ENCODE measurements around the gene MRNIP. TPM values are rescaled to one million over a fixed set of nuclear protein-coding genes. Genes with fewer than 3 reads are reported as not detected.
"Not testable (repeated sequence)": the region's sequence is repeated elsewhere in the genome, so short reads cannot be mapped to it uniquely, and the experiment has no call there.

Gene MRNIP
- total RNA-seq, 1 donor from 2014 or later: 60.2 TPM

DNA sequence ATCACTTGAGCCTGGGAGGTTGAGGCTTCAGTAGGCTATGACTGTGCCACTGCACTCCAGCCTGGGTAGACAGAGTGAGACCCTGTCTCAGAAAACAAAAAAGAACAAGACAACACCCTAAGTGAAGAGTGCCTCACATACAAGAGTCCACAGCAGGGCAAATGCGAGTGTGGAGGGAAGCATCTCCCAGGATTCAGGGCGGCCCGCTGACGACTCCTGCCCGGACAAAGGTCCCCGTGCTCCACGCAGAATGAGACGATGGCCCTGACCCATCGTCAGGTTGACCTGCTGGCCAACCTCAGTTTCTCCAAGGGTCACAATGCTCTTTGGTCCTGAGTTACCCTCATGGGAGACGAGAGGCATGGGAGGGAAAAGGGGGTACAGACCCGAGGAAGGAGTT, 18.3 kb downstream of the MRNIP start:
- H3K4me3 Mint-ChIP-seq (ENCODE audit: unreplicated experiment): no peak overlapping the region
- DNase-seq: no peak
- peaks cover 6% of the 10 kb centered on the region for H3K27me3 Mint-ChIP-seq (ENCODE audit: unreplicated experiment)
- no peaks in the 10 kb centered on the region for H3K4me1 Mint-ChIP-seq (ENCODE audit: low read depth, unreplicated experiment)
- peaks cover 37% of the 10 kb centered on the region for H3K36me3 Mint-ChIP-seq (ENCODE audit: unreplicated experiment)
- H3K27ac Mint-ChIP-seq (ENCODE audit: unreplicated experiment): no peak overlapping the region
- H3K9me3 Mint-ChIP-seq (ENCODE audit: unreplicated experiment): peaks cover 9% of the 10 kb centered on the region
- TF ChIP-seq, protein P1, sequence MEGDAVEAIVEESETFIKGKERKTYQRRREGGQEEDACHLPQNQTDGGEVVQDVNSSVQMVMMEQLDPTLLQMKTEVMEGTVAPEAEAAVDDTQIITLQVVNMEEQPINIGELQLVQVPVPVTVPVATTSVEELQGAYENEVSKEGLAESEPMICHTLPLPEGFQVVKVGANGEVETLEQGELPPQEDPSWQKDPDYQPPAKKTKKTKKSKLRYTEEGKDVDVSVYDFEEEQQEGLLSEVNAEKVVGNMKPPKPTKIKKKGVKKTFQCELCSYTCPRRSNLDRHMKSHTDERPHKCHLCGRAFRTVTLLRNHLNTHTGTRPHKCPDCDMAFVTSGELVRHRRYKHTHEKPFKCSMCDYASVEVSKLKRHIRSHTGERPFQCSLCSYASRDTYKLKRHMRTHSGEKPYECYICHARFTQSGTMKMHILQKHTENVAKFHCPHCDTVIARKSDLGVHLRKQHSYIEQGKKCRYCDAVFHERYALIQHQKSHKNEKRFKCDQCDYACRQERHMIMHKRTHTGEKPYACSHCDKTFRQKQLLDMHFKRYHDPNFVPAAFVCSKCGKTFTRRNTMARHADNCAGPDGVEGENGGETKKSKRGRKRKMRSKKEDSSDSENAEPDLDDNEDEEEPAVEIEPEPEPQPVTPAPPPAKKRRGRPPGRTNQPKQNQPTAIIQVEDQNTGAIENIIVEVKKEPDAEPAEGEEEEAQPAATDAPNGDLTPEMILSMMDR (IDR thresholded peaks at IDR 0.05; ENCODE audit: partially characterized antibody, unreplicated experiment): no peak

DNA sequence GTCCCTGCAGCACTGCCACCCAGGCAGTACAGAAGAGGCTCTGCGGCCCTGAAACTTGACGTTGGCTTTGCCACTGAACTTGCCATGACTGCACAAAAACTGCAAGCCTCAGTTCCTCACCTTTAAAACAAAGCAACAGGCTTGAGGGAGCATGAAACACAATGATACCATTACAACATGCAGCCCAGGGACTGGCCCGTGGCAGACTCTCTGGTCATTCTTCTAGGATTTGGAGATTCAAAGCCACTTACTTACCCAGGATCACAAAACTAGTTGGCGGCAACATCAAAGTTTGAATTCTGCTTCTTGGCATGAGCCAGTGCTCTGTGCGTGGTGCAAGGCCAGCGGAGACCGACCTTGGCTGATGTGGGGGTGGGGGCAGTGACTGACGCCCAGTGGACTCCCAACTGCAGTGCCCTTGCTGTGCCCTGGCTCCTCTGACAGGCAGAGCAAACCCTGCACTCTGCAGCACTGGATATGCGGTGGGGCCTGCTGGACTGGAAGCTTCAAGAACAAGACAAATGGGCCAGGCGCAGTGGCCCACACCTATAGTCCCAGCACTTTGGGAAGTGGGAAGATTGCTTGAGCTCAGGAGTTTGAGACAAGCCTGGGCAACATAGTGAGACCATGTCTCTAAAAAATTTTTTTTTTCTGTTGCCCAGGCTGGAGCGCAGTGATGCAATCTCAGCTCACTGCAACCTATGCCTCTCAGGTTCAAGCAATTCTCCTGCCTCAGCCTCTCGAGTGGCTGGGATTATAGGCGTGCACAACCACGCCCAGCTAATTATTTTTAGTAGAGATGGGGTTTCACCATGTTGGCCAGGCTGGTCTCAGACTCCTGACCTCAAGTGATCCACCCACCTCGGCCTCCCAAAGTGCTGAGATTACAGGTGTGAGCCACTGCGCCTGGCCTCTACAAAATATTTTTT, 19.0 kb downstream of the MRNIP start:
- no peak overlapping the region for H3K4me3 Mint-ChIP-seq (ENCODE audit: unreplicated experiment)
- no peak for DNase-seq
- TF ChIP-seq, protein P1 (IDR thresholded peaks at IDR 0.05; ENCODE audit: partially characterized antibody, unreplicated experiment): no peak
- peaks cover 6% of the 10 kb centered on the region for H3K27me3 Mint-ChIP-seq (ENCODE audit: unreplicated experiment)
- no peak overlapping the region for H3K27ac Mint-ChIP-seq (ENCODE audit: unreplicated experiment)
- peaks cover 6% of the 10 kb centered on the region for H3K9me3 Mint-ChIP-seq (ENCODE audit: unreplicated experiment)
- peaks cover 33% of the 10 kb centered on the region for H3K36me3 Mint-ChIP-seq (ENCODE audit: unreplicated experiment)
- H3K4me1 Mint-ChIP-seq (ENCODE audit: low read depth, unreplicated experiment): no peaks in the 10 kb centered on the region

DNA sequence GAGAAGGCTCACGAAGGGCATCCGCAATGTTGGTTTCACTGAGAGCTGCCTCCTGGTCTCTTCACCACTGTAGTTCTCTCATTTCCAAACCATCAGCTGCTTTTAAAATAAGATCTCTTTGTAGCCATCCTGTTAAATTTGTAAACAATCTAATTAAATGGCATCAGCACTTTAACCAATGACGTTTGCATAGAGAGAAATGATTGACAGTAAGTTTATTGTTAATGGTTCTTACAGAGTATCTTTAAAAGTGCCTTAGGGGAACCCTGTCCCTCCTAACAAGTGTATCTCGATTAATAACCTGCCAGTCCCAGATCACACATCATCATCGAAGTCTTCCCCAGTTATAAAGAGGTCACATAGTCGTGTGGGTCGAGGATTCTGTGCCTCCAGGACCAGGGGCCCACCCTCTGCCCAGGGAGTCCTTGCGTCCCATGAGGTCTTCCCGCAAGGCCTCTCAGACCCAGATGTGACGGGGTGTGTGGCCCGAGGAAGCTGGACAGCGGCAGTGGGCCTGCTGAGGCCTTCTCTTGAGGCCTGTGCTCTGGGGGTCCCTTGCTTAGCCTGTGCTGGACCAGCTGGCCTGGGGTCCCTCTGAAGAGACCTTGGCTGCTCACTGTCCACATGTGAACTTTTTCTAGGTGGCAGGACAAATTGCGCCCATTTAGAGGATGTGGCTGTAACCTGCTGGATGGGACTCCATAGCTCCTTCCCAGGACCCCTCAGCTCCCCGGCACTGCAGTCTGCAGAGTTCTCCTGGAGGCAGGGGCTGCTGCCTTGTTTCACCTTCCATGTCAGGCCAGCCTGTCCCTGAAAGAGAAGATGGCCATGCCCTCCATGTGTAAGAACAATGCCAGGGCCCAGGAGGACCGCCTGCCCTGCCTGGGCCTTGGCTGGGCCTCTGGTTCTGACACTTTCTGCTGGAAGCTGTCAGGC, 21.3 kb downstream of the MRNIP start:
- peaks cover 33% of the 10 kb centered on the region for H3K36me3 Mint-ChIP-seq (ENCODE audit: unreplicated experiment)
- H3K4me3 Mint-ChIP-seq (ENCODE audit: unreplicated experiment): no peak overlapping the region
- H3K4me1 Mint-ChIP-seq (ENCODE audit: low read depth, unreplicated experiment): no peaks in the 10 kb centered on the region
- TF ChIP-seq, protein P1 (IDR thresholded peaks at IDR 0.05; ENCODE audit: partially characterized antibody, unreplicated experiment): no peak
- H3K27me3 Mint-ChIP-seq (ENCODE audit: unreplicated experiment): peaks cover 4% of the 10 kb centered on the region
- peaks cover 7% of the 10 kb centered on the region for H3K9me3 Mint-ChIP-seq (ENCODE audit: unreplicated experiment)
- no peak overlapping the region for H3K27ac Mint-ChIP-seq (ENCODE audit: unreplicated experiment)
- DNase-seq: no peak

DNA sequence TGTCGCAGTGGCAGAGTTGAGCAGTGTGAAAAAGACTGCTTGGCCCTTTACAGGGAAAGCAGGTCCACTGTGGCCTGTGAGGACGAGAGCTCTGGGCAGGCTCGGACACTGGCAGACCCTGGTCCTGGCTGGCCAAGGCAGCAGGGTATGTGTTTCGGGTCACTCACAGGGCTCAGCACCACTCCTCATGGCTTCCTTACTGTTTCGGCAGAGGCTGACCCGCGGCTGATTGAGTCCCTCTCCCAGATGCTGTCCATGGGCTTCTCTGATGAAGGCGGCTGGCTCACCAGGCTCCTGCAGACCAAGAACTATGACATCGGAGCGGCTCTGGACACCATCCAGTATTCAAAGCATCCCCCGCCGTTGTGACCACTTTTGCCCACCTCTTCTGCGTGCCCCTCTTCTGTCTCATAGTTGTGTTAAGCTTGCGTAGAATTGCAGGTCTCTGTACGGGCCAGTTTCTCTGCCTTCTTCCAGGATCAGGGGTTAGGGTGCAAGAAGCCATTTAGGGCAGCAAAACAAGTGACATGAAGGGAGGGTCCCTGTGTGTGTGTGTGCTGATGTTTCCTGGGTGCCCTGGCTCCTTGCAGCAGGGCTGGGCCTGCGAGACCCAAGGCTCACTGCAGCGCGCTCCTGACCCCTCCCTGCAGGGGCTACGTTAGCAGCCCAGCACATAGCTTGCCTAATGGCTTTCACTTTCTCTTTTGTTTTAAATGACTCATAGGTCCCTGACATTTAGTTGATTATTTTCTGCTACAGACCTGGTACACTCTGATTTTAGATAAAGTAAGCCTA, 22.2 kb downstream of the MRNIP start:
- H3K4me3 Mint-ChIP-seq (ENCODE audit: unreplicated experiment): no peak overlapping the region
- peaks cover 31% of the 10 kb centered on the region for H3K36me3 Mint-ChIP-seq (ENCODE audit: unreplicated experiment)
- H3K27me3 Mint-ChIP-seq (ENCODE audit: unreplicated experiment): peaks cover 6% of the 10 kb centered on the region
- no peak overlapping the region for H3K27ac Mint-ChIP-seq (ENCODE audit: unreplicated experiment)
- no peak for DNase-seq
- H3K9me3 Mint-ChIP-seq (ENCODE audit: unreplicated experiment): peaks cover 8% of the 10 kb centered on the region
- H3K4me1 Mint-ChIP-seq (ENCODE audit: low read depth, unreplicated experiment): no peaks in the 10 kb centered on the region
- TF ChIP-seq, protein P1 (IDR thresholded peaks at IDR 0.05; ENCODE audit: partially characterized antibody, unreplicated experiment): no peak

DNA sequence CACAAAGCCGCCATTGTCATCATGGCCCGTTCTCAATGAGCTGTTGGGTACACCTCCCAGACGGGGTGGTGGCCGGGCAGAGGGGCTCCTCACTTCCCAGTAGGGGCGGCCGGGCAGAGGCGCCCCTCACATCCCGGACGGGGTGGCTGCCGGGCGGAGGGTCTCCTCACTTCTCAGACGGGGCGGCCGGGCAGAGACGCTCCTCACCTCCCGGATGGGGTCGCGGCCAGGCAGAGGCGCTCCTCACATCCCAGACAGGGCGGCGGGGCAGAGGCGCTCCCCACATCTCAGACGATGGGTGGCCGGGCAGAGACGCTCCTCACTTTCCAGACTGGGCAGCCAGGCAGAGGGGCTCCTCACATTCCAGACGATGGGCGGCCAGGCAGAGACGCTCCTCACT, 23.7 kb downstream of the MRNIP start:
- H3K36me3 Mint-ChIP-seq (ENCODE audit: unreplicated experiment): peaks cover 33% of the 10 kb centered on the region
- not testable (repeated sequence) for H3K4me3 Mint-ChIP-seq (ENCODE audit: unreplicated experiment); H3K27me3 Mint-ChIP-seq (ENCODE audit: unreplicated experiment); H3K4me1 Mint-ChIP-seq (ENCODE audit: low read depth, unreplicated experiment); DNase-seq; H3K27ac Mint-ChIP-seq (ENCODE audit: unreplicated experiment)
- H3K9me3 Mint-ChIP-seq (ENCODE audit: unreplicated experiment): peaks cover 14% of the 10 kb centered on the region
